ENCODE results near the gene LNX2. TPM values are rescaled to one million over a fixed set of nuclear protein-coding genes. Genes with fewer than 3 reads are reported as not detected.
A peak's percentile ranks its signal among the peaks of the same experiment; 100 is the strongest.

The LNX2 gene
- polyA plus RNA-seq, 1 donor from 2014 or later = 3.9 TPM

GRCh38 chr13:27534981-27535380 lies 85.3 kb downstream of the LNX2 start:
- Mint-ChIP-seq H3K9me3 (no peaks in the 10 kb centered on the region), H3K27ac (no peak overlapping the region), H3K4me1 (peaks cover 4 to 10% (median 8%) of the 10 kb centered on the region in 3 donors), H3K27me3 (peaks cover 1% of the 10 kb centered on the region), H3K36me3 (no peaks in the 10 kb centered on the region), H3K4me3 (no peak overlapping the region)

GRCh38 chr13:27534108-27534980 lies 86.0 kb downstream of the LNX2 start:
- H3K36me3 Mint-ChIP-seq = no peaks in the 10 kb centered on the region
- peaks cover 2% of the 10 kb centered on the region for H3K27me3 Mint-ChIP-seq
- no peaks in the 10 kb centered on the region for H3K9me3 Mint-ChIP-seq
- peaks cover 8 to 14% (median 12%) of the 10 kb centered on the region in 3 donors for H3K4me1 Mint-ChIP-seq
- no peak overlapping the region for H3K4me3 Mint-ChIP-seq
- no peak overlapping the region for H3K27ac Mint-ChIP-seq

DNA sequence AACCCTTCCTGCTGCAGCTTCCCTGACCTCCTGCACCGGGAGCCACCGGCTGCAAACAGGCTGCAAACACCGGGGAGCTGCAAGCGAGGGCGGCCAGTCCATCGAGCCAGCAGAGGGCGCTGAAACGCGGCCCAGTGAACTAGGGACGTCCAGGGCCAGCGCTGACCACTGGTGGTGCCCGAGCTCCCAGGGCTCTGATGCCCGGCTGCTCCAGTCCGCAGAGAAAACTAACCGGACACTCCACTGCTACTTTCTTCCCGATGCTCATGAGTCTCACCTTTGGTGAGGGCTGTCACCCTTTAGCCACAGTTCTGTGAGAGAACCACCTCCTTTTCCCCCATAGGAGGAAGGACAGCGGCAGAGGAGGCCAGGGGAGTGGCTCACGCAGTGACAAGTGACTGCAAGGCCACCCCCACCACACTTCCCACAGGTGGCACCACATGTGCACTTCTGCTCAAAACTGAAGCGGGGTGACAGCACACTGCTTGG lies 87.1 kb downstream of the LNX2 start:
- Mint-ChIP-seq H3K27me3 (peaks cover 6% of the 10 kb centered on the region), H3K9me3 (no peaks in the 10 kb centered on the region), H3K27ac (no peak overlapping the region), H3K4me3 (peak overlapping the region in 2 of 4 donors; percentile 44 to 58), H3K4me1 (peaks cover 11 to 17% (median 16%) of the 10 kb centered on the region in 3 donors), H3K36me3 (no peaks in the 10 kb centered on the region)

GRCh38 chr13:27528908-27529307 lies 91.4 kb downstream of the LNX2 start:
- H3K36me3 Mint-ChIP-seq = no peaks in the 10 kb centered on the region
- H3K4me3 Mint-ChIP-seq = peak overlapping the region in 1 of 4 donors; percentile 9
- peaks cover 11 to 17% (median 16%) of the 10 kb centered on the region in 3 donors for H3K4me1 Mint-ChIP-seq
- no peak overlapping the region for H3K27ac Mint-ChIP-seq
- H3K9me3 Mint-ChIP-seq = no peaks in the 10 kb centered on the region
- H3K27me3 Mint-ChIP-seq = peaks cover 6% of the 10 kb centered on the region

DNA sequence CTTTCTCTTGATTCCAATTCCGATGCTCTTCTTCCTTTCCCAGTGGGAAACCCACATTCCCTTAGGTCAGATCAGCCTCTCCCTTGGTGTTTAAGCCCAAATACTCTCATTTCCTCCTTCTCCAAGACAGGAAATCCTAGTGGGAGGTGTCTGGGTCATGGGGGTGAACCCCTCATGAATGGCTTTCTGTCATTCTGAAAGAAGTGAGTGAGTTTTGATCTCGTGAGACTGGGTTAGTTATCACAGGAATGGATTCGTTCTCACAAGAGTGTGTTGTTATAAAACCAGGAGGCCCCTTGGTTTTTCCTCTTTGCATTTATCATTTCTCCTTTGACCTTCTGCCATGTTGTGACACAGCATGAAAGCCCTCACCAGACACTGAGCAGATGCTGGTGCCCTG lies 93.8 kb downstream of the LNX2 start:
- Mint-ChIP-seq H3K27ac (peak overlapping the region in 1 of 3 donors; percentile 81), H3K4me3 (no peak overlapping the region), H3K36me3 (no peaks in the 10 kb centered on the region), H3K27me3 (peaks cover 7% of the 10 kb centered on the region), H3K4me1 (peaks cover 15 to 24% (median 20%) of the 10 kb centered on the region in 3 donors), H3K9me3 (no peaks in the 10 kb centered on the region)

- H3K27me3 Mint-ChIP-seq = peaks cover 7% of the 10 kb centered on the region
- H3K36me3 Mint-ChIP-seq = no peaks in the 10 kb centered on the region
- H3K9me3 Mint-ChIP-seq = no peaks in the 10 kb centered on the region
- peaks cover 15 to 22% (median 20%) of the 10 kb centered on the region in 3 donors for H3K4me1 Mint-ChIP-seq
- no peak overlapping the region for H3K27ac Mint-ChIP-seq
- H3K4me3 Mint-ChIP-seq = no peak overlapping the region
Measured at GRCh38 chr13:27524981-27525975, 95.1 kb downstream of the LNX2 start.

DNA sequence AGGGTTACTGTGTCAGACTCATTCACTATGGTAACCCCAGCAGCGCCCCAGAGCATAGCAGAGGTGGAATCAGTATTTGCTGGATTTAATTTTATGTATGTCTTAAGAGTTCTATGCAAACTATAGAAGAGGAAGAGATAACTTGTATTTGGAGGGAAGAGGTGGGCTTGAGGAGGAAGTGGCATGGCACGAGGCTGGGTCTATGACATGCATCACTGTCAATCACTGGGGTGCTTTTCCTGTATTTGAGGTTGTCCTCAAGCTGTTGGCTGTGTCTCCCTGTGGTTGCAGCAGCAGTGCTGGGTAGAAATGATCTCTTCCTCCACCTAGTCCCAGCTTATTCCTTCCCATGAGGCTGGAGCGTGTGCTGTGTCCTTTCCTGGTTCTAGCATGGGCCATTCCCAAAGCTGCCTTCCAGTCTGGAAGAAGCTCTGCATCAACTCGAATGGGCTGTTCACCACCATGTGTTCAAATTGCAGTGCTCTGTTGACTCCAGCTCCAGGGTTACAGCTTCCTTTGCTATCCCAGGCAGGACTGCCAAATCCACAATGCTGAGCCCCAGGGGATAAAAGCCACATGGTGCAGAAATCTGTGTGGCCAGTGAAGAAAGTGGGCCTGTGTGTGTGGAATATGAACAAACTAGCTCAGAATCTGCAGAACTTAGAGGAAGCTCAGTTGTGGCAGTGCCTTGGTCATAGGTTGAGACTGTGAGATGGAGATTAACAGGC lies 96.8 kb downstream of the LNX2 start:
- Mint-ChIP-seq H3K9me3 (no peaks in the 10 kb centered on the region), H3K27ac (no peak overlapping the region)

DNA sequence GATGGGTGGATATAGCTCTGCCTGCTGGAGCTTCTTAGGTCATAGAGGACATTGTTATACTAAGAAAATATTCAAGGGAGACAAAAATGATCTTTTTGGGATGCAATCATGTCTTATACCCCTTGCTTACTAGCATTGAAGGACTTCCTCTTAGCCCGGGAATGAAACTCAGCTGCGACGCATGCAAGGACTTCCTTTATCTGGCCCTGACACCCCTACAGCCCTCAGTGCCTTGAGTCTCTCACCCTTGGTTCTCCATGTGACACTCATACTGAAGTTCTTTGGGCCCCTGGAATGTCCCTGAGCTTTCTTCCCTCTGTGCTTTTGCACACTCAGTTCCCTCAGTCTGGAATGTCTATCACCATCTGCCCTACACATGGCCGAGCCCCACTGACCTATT lies 97.5 kb downstream of the LNX2 start:
- Mint-ChIP-seq H3K9me3 (no peaks in the 10 kb centered on the region), H3K27me3 (peaks cover 4% of the 10 kb centered on the region), H3K27ac (no peak overlapping the region), H3K4me3 (peak overlapping the region in 2 of 4 donors; percentile 20 to 68), H3K36me3 (no peaks in the 10 kb centered on the region), H3K4me1 (peaks cover 7 to 13% (median 12%) of the 10 kb centered on the region in 3 donors)

More for the DNA sequence above, 96.8 kb downstream of the LNX2 start:
- Mint-ChIP-seq H3K27me3 (peaks cover 4% of the 10 kb centered on the region), H3K36me3 (no peaks in the 10 kb centered on the region), H3K4me1 (peaks cover 7 to 13% (median 12%) of the 10 kb centered on the region in 3 donors), H3K4me3 (peak overlapping the region in 2 of 4 donors; percentile 20 to 68)

DNA sequence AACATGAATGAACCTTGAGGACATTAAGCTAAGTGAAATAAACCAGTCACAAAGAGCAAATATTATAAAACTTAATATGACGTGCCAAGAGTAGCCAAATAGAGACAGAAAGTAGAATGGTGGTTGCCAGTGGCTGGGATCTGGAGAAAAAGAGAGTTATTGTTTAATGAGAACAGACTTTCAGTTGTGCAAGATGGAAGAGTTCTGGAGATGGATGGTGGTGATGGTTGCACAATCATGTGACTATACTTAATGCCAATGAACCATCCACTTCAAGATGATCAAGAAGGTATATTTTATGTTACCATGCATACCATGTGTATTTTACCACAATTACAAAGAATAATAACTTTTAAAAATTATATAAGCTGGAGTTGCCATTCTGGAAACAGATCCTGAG lies 104.2 kb downstream of the LNX2 start:
- Mint-ChIP-seq H3K27ac (no peak overlapping the region), H3K9me3 (peaks cover 0 to 3% (median 0%) of the 10 kb centered on the region in 3 donors), H3K36me3 (no peaks in the 10 kb centered on the region), H3K4me1 (peaks cover 0 to 1% (median 0%) of the 10 kb centered on the region in 3 donors), H3K4me3 (no peak overlapping the region), H3K27me3 (peaks cover 11% of the 10 kb centered on the region)

GRCh38 chr13:27510082-27510481 lies 110.2 kb downstream of the LNX2 start:
- peaks cover 12% of the 10 kb centered on the region for H3K27me3 Mint-ChIP-seq
- H3K4me3 Mint-ChIP-seq = no peak overlapping the region
- peaks cover 0 to 3% (median 0%) of the 10 kb centered on the region in 3 donors for H3K9me3 Mint-ChIP-seq
- peaks cover 0 to 5% (median 5%) of the 10 kb centered on the region in 3 donors for H3K4me1 Mint-ChIP-seq
- peaks cover 6% of the 10 kb centered on the region for H3K36me3 Mint-ChIP-seq
- no peak overlapping the region for H3K27ac Mint-ChIP-seq

GRCh38 chr13:27508802-27509201 lies 111.5 kb downstream of the LNX2 start:
- peaks cover 6% of the 10 kb centered on the region for H3K36me3 Mint-ChIP-seq
- no peak overlapping the region for H3K27ac Mint-ChIP-seq
- peaks cover 0 to 3% (median 0%) of the 10 kb centered on the region in 3 donors for H3K9me3 Mint-ChIP-seq
- peaks cover 12% of the 10 kb centered on the region for H3K27me3 Mint-ChIP-seq
- H3K4me3 Mint-ChIP-seq = no peak overlapping the region
- peaks cover 0 to 5% (median 5%) of the 10 kb centered on the region in 3 donors for H3K4me1 Mint-ChIP-seq

GRCh38 chr13:27505792-27506191 lies 114.5 kb downstream of the LNX2 start:
- H3K27ac Mint-ChIP-seq = no peak overlapping the region

DNA sequence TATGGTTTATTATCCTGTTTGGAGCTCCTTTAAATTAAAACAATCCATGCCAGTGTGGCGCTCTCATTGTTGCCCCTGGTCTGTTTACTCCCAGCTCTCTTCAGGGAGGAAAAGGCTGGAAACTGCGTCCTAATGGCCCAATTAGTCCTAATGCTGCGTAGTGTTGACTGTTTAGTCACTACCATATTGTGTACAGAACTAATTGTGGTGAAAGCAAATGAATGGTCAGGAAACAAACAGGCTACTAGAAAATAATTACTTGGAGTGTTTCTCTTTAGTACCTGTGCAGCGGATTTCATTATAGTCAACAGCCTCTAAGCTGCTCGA lies 115.5 kb downstream of the LNX2 start:
- Mint-ChIP-seq H3K4me3 (no peak overlapping the region), H3K4me1 (peaks cover 0 to 6% (median 5%) of the 10 kb centered on the region in 3 donors), H3K27ac (no peak overlapping the region), H3K9me3 (no peaks in the 10 kb centered on the region), H3K27me3 (peaks cover 2% of the 10 kb centered on the region), H3K36me3 (peaks cover 2% of the 10 kb centered on the region)

More at GRCh38 chr13:27505792-27506191, 114.5 kb downstream of the LNX2 start:
- Mint-ChIP-seq H3K4me3 (no peak overlapping the region), H3K27me3 (peaks cover 4% of the 10 kb centered on the region), H3K36me3 (peaks cover 6% of the 10 kb centered on the region), H3K4me1 (peaks cover 0 to 6% (median 5%) of the 10 kb centered on the region in 3 donors), H3K9me3 (no peaks in the 10 kb centered on the region)
